Loucy (cell line): ENCODE results near the gene CAMSAP1.

ENCODE experiments used
- H2AFZ ChIP-seq: fragments of 200-600 bp; sonication (generic); 2 replicates; pipeline ENCODE4 v1.6.0; 2016; ENCODE audit warnings: antibody characterized with exemption, mild to moderate bottlenecking, low read length, moderate library complexity
- H3F3A ChIP-seq: fragments of 200-600 bp; 2 replicates; pipeline ENCODE4 v1.6.0; 2016; ENCODE audit warnings: antibody characterized with exemption, low read depth, mild to moderate bottlenecking
- H3K27me3 ChIP-seq: fragments of 200-600 bp; sonication (generic); 2 replicates; pipeline ENCODE4 v1.6.1; 2014; ENCODE audit warnings: low read length, mild to moderate bottlenecking; ENCODE audit not compliant: insufficient read depth, poor library complexity, severe bottlenecking
- H3K36me3 ChIP-seq: fragments of 200-600 bp; sonication (generic); 2 replicates; pipeline ENCODE4 v1.6.1; 2016; ENCODE audit warnings: low read length; ENCODE audit not compliant: insufficient read depth
- H3K4me1 ChIP-seq: fragments of 200-600 bp; sonication (generic); 2 replicates; pipeline ENCODE4 v1.5.1; 2014; ENCODE audit warnings: low read length, mild to moderate bottlenecking; ENCODE audit not compliant: insufficient read depth, poor library complexity, severe bottlenecking
- H3K4me2 ChIP-seq: fragments of 200-600 bp; sonication (generic); 2 replicates; pipeline ENCODE4 v1.6.0; 2014; ENCODE audit warnings: antibody characterized with exemption, low read length, low read depth, mild to moderate bottlenecking; ENCODE audit not compliant: poor library complexity, severe bottlenecking
- H3K4me3 ChIP-seq: fragments of 200-600 bp; sonication (generic); 2 replicates; pipeline ENCODE4 v1.5.1; 2014; ENCODE audit warnings: low read length, mild to moderate bottlenecking, mixed read lengths; ENCODE audit not compliant: poor library complexity, severe bottlenecking
- H3K79me2 ChIP-seq: fragments of 200-600 bp; sonication (generic); 2 replicates; pipeline ENCODE4 v1.6.1; 2014; ENCODE audit warnings: low read length; ENCODE audit not compliant: insufficient read depth
- H3K9ac ChIP-seq: fragments of 200-600 bp; sonication (generic); 2 replicates; pipeline ENCODE4 v1.6.0; 2014; ENCODE audit warnings: mild to moderate bottlenecking, low read depth, low read length, moderate library complexity; ENCODE audit not compliant: poor library complexity, severe bottlenecking
- H3K9me2 ChIP-seq: fragments of 200-600 bp; sonication (generic); replicated peaks from 2 replicates; pipeline ENCODE4 v1.6.1; 2016; ENCODE audit warnings: low read depth, low read length, mixed read lengths
- H3K9me3 ChIP-seq: fragments of 200-600 bp; sonication (generic); 2 replicates; pipeline ENCODE4 v1.6.1; 2014; ENCODE audit warnings: mild to moderate bottlenecking, antibody characterized with exemption, low read length, low read depth; ENCODE audit not compliant: insufficient read depth
- H4K20me1 ChIP-seq: fragments of 200-600 bp; sonication (generic); 2 replicates; pipeline ENCODE4 v1.6.0; 2014; ENCODE audit warnings: antibody characterized with exemption, low read length, mild to moderate bottlenecking; ENCODE audit not compliant: insufficient read depth, poor library complexity, severe bottlenecking
- EZH2phosphoT487 ChIP-seq: fragments of 200-600 bp; IDR thresholded peaks from 2 replicates; pipeline ENCODE4 v1.6.1; 2018; ENCODE audit warnings: antibody characterized with exemption, mild to moderate bottlenecking, moderate library complexity, borderline replicate concordance
- TF ChIP-seq, protein P1 (sequence below): fragments of 200-600 bp; sonication (generic); conservative IDR thresholded peaks from 2 replicates; pipeline ENCODE4 v1.5.1; 2014; ENCODE audit warnings: mild to moderate bottlenecking, antibody characterized with exemption, low read length

Gene CAMSAP1

DNA sequence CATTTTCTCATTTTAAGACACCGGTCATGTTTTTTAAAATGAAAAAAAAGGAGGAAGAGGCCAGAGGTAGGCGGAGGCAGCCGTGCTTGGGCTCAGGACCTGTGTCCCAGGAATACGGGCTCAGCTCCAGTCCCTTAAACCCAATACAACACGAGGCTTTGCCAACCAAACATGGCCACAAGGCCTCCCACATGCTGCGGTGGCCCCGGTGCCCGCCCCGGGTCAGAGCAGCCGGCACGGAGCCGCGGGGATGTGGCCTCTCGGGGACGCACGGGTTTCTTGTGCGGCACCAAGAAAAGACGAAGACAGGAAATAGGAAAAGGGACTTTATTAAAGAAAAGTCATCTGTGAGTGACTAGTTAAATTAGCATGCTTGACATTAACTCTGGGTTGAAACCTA lies 25.3 kb upstream of the CAMSAP1 start:
- no peak overlapping the region for H3K4me2 ChIP-seq
- no peaks in the 10 kb centered on the region for H4K20me1 ChIP-seq
- no peaks in the 10 kb centered on the region for H3K27me3 ChIP-seq
- H3K4me1 ChIP-seq = no peaks in the 10 kb centered on the region
- H3K9ac ChIP-seq = no peak overlapping the region
- TF ChIP-seq, protein P1, sequence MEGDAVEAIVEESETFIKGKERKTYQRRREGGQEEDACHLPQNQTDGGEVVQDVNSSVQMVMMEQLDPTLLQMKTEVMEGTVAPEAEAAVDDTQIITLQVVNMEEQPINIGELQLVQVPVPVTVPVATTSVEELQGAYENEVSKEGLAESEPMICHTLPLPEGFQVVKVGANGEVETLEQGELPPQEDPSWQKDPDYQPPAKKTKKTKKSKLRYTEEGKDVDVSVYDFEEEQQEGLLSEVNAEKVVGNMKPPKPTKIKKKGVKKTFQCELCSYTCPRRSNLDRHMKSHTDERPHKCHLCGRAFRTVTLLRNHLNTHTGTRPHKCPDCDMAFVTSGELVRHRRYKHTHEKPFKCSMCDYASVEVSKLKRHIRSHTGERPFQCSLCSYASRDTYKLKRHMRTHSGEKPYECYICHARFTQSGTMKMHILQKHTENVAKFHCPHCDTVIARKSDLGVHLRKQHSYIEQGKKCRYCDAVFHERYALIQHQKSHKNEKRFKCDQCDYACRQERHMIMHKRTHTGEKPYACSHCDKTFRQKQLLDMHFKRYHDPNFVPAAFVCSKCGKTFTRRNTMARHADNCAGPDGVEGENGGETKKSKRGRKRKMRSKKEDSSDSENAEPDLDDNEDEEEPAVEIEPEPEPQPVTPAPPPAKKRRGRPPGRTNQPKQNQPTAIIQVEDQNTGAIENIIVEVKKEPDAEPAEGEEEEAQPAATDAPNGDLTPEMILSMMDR = no peak
- no peak for TF ChIP-seq EZH2phosphoT487
- peaks cover 35% of the 10 kb centered on the region; the same call in 1 of the 2 replicates for H3K36me3 ChIP-seq
- H3F3A ChIP-seq = no peaks in the 10 kb centered on the region
- no peaks in the 10 kb centered on the region for H3K9me3 ChIP-seq
- H3K79me2 ChIP-seq = no peaks in the 10 kb centered on the region
- H3K4me3 ChIP-seq = no peak overlapping the region
- no peaks in the 10 kb centered on the region for H3K9me2 ChIP-seq
- H2AFZ ChIP-seq = no peak overlapping the region

DNA sequence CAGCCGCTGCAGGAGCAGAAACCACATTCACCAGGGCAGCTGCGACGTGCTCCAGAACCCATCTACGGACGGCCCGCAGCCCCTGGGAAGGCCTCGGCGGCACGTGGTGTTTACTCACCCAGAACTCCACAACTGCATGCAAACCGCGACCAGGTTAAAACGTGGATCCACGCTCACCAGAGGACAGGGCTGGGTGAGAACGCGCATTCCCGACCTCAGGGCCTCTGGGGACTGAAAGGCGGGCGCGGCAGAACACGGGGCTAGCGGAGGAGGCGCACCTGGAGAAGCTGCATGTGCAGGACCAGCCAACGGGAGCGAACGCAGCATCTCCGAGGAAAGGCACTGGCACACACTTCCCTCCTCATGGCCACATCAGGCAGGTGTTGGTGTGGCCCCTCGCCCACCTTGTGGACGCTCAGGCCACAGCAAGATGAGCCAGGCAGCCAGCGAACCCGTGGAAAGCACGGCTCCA lies 24.0 kb upstream of the CAMSAP1 start:
- peaks cover 24% of the 10 kb centered on the region; the same call in 1 of the 2 replicates for H3K36me3 ChIP-seq

DNA sequence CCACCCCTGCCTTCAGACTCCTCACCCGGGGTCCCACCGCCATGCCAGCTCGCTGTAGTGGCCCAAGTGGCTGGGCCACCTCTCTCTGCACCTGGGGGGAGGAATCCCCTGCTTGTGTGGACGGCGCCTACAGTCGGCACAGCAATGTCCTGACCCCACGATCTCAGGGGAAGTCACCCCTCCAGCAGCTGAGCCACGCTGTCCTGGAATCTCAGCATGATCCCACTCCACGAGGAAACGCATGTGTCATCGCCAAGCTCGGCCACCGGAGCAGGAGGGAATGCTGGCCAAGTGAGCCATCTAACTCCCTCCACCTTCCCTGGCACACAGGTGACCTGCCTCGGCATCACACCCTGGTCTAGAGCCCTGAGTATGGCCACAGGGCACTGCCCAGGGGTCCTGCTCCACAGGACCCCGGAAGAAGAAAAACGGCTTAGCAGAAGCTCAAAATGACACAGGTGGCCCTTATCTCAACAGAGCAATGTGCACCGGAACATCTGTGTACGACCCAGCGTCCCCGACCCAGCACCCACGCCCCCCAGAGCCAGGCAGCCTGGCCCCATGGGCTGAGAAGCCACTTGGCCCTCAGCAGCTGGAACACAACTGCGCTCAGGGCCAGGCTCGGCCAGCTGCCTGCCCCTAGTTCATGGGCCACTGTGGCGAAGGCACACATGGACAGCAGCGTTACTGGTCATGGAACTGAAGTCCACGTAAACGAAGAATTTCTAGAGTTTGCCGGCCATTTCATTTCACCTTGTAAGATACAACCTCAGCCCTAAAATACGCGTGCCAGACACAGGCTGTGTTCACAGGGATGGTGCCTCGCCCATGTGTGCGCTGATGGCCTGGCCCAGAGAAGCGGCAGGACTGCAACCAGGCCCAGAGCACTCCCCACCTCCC lies 23.4 kb upstream of the CAMSAP1 start:
- Histone ChIP-seq H2AFZ (no peak overlapping the region), H3K9me3 (no peaks in the 10 kb centered on the region), H3K4me1 (no peaks in the 10 kb centered on the region), H3F3A (no peaks in the 10 kb centered on the region), H3K9me2 (no peaks in the 10 kb centered on the region), H3K79me2 (no peaks in the 10 kb centered on the region), H3K4me2 (no peak overlapping the region), H3K27me3 (no peaks in the 10 kb centered on the region), H3K4me3 (no peak overlapping the region), H4K20me1 (no peaks in the 10 kb centered on the region), H3K36me3 (peaks cover 19% of the 10 kb centered on the region; the same call in 1 of the 2 replicates), H3K9ac (no peak overlapping the region)
- no peak for TF ChIP-seq EZH2phosphoT487
- TF ChIP-seq, protein P1 = no peak

More for the DNA sequence above, 24.0 kb upstream of the CAMSAP1 start:
- Histone ChIP-seq H4K20me1 (no peaks in the 10 kb centered on the region), H3K9ac (no peak overlapping the region), H3K27me3 (no peaks in the 10 kb centered on the region), H3K4me1 (no peaks in the 10 kb centered on the region), H3F3A (no peaks in the 10 kb centered on the region), H3K9me3 (no peaks in the 10 kb centered on the region), H3K9me2 (no peaks in the 10 kb centered on the region), H3K4me3 (no peak overlapping the region), H3K79me2 (no peaks in the 10 kb centered on the region), H2AFZ (no peak overlapping the region), H3K4me2 (no peak overlapping the region)
- TF ChIP-seq, protein P1 = no peak
- TF ChIP-seq EZH2phosphoT487 = no peak
